ENCODE measurements around the gene POU3F2.

Gene POU3F2

DNA sequence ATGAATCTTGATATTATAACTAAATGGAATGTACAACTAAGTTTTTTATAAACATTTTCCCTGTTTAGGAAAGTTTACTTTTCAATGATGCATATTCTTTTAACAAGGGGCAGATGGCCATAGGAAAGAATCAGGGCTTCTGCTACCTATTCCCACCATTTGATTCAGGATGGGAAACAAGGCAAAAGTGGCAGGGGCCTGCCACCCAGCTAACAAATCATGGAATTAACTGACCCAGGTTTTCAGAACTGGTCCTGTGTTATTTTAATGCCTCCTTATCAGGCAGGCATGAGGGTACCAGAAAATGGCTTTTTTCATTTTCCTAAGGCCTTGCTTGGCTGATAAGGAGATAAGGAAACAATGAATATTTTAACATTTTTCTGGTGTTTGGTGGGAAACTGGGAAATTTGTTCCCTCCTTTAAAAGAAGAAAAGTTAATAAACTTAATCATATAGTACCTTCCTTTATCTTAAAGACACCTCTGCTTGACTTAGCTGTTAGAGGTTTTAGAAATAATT lies 6.7 kb downstream of the POU3F2 start:
- TF ChIP-seq ZNF701 (tag by site-specific recombination; IDR thresholded peaks at IDR 0.05) (no peak), ZNF785 (tag by site-specific recombination; IDR thresholded peaks at IDR 0.05) (no peak)
- Histone ChIP-seq H3K27ac (ENCODE audit: extremely low read depth, low read depth, low read length) (no peak overlapping the region), H3K9me3 (ENCODE audit: control insufficient read depth, insufficient read depth, low read depth, low read length) (no peaks in the 10 kb centered on the region), H3K36me3 (ENCODE audit: control insufficient read depth in 2 of 2, insufficient read depth in 1 of 2, low read length in 2 of 2) (peaks cover 0 to 5% of the 10 kb centered on the region in 2 experiments; a peak in 1 of 3 replicates), H3K4me1 (ENCODE audit: control insufficient read depth, insufficient read depth, low read length) (peaks cover 3% of the 10 kb centered on the region), H3K4me3 (ENCODE audit: low read depth, low read length) (no peak overlapping the region)
- ChIA-PET CTCF (interaction anchor here (0.7 to 1.0 kb wide), 4 partner anchors 71 to 652 kb away, joined by 3 to 5 read pairs (median 4); no protein-coding TSS in a partner anchor), POLR2A (no interaction called here)

DNA sequence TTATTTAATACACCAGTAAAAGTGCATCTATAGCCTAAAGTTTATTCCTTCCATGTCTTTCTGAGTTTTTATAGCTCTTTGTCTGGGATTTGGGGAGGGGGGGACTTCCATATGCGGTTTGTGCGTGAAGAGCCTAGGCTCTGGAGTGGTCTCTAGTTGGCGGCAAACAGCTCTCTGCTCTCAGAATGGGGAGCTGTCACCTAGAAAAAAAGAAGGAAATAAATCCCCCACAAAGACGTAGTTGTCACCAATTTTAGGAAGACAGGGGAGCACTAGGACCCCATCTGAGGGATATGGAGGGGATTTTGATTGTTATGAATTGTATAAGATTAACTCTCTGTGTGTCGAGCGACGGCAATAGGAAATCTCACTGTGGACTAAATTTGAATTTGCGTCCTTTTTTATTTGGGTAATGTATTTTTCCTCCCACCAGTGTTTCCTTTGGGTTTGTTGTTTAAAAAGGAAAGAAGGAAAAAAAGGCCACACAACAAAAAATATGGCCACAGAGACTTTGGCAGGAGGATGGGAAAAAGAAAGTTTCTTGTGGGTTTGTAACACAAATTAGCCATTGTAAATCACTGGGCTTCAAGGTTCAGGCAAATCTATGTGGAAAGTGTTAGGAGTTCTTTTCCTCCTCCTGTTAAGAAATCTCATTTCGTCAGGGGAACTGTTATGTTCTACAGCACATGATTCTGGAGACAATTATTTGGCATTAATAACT lies 7.4 kb downstream of the POU3F2 start:
- ChIA-PET CTCF (interaction anchor here (0.5 to 1.9 kb wide), 5 partner anchors 72 to 1764 kb away, joined by 3 to 6 read pairs (median 4); no protein-coding TSS in a partner anchor), POLR2A (no interaction called here)
- H3K4me3 ChIP-seq (ENCODE audit: low read depth, low read length), result no peak overlapping the region
- H3K4me1 ChIP-seq (ENCODE audit: control insufficient read depth, insufficient read depth, low read length), result peaks cover 3% of the 10 kb centered on the region
- no peak overlapping the region for H3K27ac ChIP-seq (ENCODE audit: extremely low read depth, low read depth, low read length)
- peaks cover 0 to 9% of the 10 kb centered on the region in 2 experiments; a peak in 1 of 3 replicates for H3K36me3 ChIP-seq (ENCODE audit: control insufficient read depth in 2 of 2, insufficient read depth in 1 of 2, low read length in 2 of 2)
- no peak for TF ChIP-seq ZSCAN30 (tag by site-specific recombination; IDR thresholded peaks at IDR 0.05)
- no peaks in the 10 kb centered on the region for H3K9me3 ChIP-seq (ENCODE audit: control insufficient read depth, insufficient read depth, low read depth, low read length)

DNA sequence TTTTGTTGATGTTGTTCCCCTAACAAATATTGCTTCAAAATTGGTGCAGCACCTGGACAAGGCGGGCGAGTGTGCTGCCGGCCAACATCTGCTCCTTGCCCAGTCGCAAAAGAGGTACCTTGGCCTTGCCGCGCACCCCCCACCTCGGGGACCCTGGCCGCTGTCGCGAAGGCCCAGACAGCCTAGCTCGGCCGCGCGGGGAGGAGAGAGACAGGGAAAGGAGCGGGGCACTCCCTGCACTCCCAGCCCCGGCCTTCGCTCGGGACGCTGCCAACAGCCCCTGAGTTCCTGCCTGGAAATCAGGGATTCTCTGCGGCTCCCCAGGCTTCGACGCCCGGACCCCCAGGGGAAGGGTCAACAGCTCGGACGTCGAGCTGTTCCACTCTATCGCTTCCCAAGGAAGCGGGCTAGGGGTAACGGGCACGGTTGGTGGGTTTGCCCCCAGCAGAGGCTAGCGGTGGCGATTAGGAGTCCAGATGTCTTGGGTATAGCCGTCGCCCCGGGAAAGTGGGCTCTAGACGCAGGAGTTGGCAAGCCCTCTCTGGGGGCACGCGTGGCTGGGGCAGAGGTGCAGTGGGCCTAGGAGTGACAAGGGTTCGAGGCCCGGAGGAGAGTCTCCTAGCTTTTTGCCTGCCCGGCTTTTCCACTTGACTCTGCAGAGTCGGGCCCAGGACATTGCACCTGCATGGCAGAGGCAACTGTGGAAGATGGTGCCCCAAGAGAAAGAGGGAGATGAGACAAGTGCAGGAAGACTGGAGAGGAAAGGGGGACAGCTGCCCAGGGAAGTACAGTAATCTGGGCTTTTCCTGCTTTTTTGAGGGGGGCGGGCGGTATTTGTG lies 8.2 kb downstream of the POU3F2 start:
- Histone ChIP-seq H3K4me1 (ENCODE audit: control insufficient read depth, insufficient read depth, low read length) (peaks cover 3% of the 10 kb centered on the region), H3K27ac (ENCODE audit: extremely low read depth, low read depth, low read length) (no peak overlapping the region), H3K9me3 (ENCODE audit: control insufficient read depth, insufficient read depth, low read depth, low read length) (no peaks in the 10 kb centered on the region), H3K4me3 (ENCODE audit: low read depth, low read length) (no peak overlapping the region), H3K36me3 (ENCODE audit: control insufficient read depth in 2 of 2, insufficient read depth in 1 of 2, low read length in 2 of 2) (peaks cover 0 to 15% of the 10 kb centered on the region in 2 experiments; a peak in 1 of 3 replicates)
- POLR2A ChIA-PET, result no interaction called here
- CTCF ChIA-PET, result interaction anchor here (0.7 to 1.9 kb wide), 3 partner anchors 73 to 143 kb away, joined by 3 to 6 read pairs (median 3); no protein-coding TSS in a partner anchor
- TF ChIP-seq, protein P1, sequence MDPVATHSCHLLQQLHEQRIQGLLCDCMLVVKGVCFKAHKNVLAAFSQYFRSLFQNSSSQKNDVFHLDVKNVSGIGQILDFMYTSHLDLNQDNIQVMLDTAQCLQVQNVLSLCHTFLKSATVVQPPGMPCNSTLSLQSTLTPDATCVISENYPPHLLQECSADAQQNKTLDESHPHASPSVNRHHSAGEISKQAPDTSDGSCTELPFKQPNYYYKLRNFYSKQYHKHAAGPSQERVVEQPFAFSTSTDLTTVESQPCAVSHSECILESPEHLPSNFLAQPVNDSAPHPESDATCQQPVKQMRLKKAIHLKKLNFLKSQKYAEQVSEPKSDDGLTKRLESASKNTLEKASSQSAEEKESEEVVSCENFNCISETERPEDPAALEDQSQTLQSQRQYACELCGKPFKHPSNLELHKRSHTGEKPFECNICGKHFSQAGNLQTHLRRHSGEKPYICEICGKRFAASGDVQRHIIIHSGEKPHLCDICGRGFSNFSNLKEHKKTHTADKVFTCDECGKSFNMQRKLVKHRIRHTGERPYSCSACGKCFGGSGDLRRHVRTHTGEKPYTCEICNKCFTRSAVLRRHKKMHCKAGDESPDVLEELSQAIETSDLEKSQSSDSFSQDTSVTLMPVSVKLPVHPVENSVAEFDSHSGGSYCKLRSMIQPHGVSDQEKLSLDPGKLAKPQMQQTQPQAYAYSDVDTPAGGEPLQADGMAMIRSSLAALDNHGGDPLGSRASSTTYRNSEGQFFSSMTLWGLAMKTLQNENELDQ (tag by site-specific recombination; IDR thresholded peaks at IDR 0.05; ENCODE audit: low read depth), result no peak

DNA sequence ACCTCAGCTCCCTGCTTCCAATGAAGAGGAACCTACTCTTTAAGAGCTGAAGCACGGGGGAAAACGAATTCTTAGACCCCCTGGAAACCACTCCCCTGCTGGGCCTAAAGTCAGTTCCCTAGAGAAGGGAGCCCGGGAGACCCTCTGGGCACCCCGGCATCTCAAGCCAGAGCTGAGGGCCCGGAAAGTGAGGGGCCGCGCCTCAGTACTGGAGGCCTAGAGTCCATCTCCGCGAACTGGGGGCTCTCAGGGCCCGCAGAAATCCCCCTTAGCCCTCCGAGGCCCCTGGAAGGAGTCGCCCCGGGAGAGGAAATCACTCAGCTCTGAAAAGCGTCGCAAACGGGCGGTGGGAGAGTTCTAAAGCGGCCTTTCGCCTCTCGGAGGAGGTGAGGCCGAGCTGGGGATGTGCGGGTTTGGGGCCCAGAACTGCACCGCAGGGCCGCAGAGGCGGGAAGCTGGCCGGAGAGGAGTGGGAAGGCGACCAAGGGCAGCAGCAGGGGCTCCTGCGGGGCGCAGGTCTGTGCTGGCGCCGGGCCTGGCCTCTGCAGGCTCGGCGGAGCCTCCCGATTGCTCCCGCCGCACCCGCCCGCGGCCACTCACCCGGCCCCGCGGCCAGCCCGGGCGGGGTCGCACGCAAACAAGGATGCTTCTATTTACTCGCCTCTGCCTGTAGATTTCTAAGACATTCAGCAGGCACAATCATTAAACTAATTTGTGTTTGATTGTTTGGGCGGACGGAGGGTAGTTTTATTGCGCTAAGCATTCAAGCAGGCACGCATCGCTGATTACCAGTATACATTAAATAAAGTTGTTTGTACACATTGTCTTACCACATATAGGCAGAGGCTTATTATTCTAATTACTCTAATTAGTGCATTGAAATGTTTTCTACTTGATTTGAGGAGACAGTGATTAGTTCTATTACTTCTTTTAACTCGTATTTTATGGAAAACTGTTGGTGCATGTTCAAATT lies 9.2 kb downstream of the POU3F2 start:
- H3K36me3 ChIP-seq (ENCODE audit: control insufficient read depth in 2 of 2, insufficient read depth in 1 of 2, low read length in 2 of 2), result peaks cover 0 to 15% of the 10 kb centered on the region in 2 experiments; a peak in 1 of 3 replicates
- H3K4me1 ChIP-seq (ENCODE audit: control insufficient read depth, insufficient read depth, low read length), result peaks cover 3% of the 10 kb centered on the region
- no peaks in the 10 kb centered on the region for H3K9me3 ChIP-seq (ENCODE audit: control insufficient read depth, insufficient read depth, low read depth, low read length)
- no peak for TF ChIP-seq ZNF514 (tag by site-specific recombination; IDR thresholded peaks at IDR 0.05)
- TF ChIP-seq, protein P2, sequence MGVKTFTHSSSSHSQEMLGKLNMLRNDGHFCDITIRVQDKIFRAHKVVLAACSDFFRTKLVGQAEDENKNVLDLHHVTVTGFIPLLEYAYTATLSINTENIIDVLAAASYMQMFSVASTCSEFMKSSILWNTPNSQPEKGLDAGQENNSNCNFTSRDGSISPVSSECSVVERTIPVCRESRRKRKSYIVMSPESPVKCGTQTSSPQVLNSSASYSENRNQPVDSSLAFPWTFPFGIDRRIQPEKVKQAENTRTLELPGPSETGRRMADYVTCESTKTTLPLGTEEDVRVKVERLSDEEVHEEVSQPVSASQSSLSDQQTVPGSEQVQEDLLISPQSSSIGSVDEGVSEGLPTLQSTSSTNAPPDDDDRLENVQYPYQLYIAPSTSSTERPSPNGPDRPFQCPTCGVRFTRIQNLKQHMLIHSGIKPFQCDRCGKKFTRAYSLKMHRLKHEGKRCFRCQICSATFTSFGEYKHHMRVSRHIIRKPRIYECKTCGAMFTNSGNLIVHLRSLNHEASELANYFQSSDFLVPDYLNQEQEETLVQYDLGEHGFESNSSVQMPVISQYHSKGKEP (tag by site-specific recombination; IDR thresholded peaks at IDR 0.05), result 0 out of 2 replicates have a peak, but pooled peaks have one; percentile 25
- no peak for TF ChIP-seq ZNF221 (tag by site-specific recombination; IDR thresholded peaks at IDR 0.05; ENCODE audit: borderline replicate concordance)
- TF ChIP-seq ZNF202 (tag by site-specific recombination; IDR thresholded peaks at IDR 0.05; ENCODE audit: borderline replicate concordance), result peak; percentile 82; the same call in 1 of the 2 replicates
- ChIA-PET CTCF (interaction anchor here (0.7 to 1.9 kb wide), 4 partner anchors 74 to 419 kb away, joined by 3 to 6 read pairs (median 3); no protein-coding TSS in a partner anchor), POLR2A (no interaction called here)
- no peak overlapping the region for H3K4me3 ChIP-seq (ENCODE audit: low read depth, low read length)
- H3K27ac ChIP-seq (ENCODE audit: extremely low read depth, low read depth, low read length), result no peak overlapping the region
